ENCODE results near the gene MAGEB3.

The MAGEB3 gene

DNA sequence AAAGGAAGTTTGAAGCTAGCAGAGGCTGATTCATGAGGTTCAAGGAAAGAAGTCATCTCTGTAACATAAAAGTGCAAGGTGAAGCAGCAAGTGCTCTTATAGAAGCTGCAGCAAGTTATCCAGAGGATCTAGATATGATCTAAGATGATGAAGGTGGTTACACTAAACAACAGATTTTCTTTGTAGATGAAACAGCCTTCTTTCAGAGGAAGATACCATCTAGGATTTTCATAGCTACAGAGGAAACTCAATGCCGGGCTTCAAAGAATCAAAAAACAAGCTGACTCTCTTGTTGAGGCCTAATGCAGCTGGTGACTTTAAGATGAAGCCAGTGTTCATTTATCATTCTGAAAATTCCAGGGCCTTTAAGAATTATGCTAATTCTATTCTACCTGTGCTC lies 50.0 kb downstream of the MAGEB3 start:
- DNase-seq (ENCODE audit: low spot score), result no peak

DNA sequence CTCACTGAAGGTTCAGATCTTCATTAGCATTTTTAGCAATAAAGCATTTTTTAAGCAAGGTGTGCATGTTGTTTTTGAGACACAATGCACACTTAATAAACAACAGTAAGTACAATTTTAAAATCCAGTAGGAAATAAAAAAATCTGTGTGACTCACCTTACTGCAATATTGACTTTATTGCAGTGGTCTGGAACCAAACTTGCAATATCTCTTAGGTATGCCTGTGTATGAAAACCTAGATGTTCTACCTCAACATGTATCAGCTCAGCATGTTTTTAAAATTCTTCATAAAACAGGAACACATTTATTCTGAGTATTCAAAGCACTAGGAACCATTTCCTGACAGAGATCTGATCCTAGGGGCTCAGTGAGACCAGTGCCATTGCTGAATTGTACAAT lies 52.1 kb downstream of the MAGEB3 start:
- no peak for DNase-seq (ENCODE audit: low spot score)

DNA sequence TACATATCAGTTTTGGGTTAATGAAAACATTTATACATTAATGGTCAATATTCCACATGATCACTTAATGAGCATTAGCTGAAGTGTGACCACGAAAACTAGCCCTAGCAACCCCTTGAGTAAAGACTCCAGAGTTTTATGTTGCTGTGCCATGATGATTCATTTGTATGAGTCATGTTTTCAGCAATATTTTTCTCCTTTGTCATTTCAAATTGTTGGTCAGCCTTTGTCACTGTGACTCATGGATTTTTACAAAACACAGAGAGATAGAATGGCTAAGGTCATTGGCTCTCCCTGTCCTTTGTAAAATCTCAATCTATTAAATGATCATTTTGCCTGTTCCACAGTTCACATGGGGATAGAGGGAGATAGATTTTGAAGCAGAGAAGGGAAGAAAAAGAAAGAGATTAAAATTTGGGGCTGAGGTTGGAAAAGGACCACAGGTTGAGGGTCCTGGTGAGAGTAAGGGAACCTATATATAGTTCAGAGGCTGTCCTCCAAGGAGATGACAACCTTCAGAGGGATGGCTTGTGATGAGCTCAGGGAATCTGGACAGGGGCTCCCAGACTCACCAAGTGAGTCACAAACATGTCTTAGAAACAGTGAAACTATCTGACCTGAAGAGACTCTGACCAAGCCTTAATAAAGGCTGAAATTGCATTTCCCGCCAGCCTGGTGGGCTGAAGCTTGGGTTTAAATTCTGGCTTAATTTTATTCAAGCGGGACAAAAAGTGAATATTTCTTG lies 53.2 kb downstream of the MAGEB3 start:
- DNase-seq (ENCODE audit: low spot score), result no peak

Measured in cerebellar cortex (tissue), 1 donor.